Stimulated activated CD8-positive, alpha-beta memory T cell treated with anti-CD3 and anti-CD28 coated beads, Interleukin-12 subunit alpha, Interleukin-12 subunit beta, amount 100 ng/mL, for 24 hours (primary cell): ENCODE results near the gene HRH3.

Experiments used
- DNase-seq: peaks from one replicate; pipeline ENCODE4 v3.0.0-alpha.2; 2020; ENCODE audit errors: extremely low read depth

Gene HRH3

GRCh38 chr20:62215020-62215990 is 4.8 kb downstream of the HRH3 start:
- DNase-seq, result no peak

- no peak for DNase-seq
Observed at GRCh38 chr20:62214067-62214466, 6.0 kb downstream of the HRH3 start.

DNA sequence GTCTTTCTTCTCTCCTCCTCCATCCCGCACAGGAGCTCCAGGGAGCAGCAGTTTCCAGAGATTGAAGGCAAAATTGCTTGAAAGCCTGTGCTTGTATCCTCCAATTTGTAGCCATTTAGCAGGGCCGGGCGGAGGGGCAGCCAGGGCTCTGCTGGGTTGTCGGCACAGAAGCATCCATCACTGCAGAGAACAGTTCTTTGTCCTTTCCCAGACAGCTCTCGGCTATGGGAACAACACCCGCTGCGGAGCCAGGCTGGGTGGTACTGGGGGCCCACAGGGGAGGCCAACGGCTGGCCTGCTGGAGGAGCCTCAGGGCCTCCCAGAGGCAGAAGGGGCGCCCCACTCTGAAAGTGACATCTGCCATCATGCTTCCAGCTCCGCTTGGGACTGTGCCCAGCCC is 7.8 kb downstream of the HRH3 start:
- no peak for DNase-seq

GRCh38 chr20:62211769-62212288 is 8.2 kb downstream of the HRH3 start:
- no peak for DNase-seq

DNA sequence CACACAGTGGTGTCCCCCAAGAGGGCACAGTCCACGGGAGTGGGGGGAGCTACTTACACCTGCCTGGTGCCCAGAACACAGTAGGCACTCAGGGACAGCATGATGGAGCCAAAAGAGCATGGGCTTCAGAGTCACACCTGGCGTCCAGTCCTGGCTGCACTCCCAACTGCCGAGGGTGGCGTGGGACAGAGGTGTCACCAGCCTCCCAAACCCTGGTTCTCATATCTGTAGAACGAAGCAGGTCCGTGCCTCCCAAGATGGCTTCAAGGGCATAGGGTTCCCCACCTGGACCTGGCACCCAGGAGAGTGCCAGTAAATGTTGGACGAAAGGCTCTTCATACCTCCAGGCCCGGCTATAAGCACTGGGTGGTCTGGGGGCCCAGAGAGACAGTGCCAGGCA is 8.9 kb downstream of the HRH3 start:
- DNase-seq, result no peak

GRCh38 chr20:62210496-62210855 is 9.6 kb downstream of the HRH3 start:
- DNase-seq, result no peak

GRCh38 chr20:62209850-62210495 is 10.1 kb downstream of the HRH3 start:
- no peak for DNase-seq

GRCh38 chr20:62208795-62209755 is 11.0 kb downstream of the HRH3 start:
- no peak for DNase-seq

DNA sequence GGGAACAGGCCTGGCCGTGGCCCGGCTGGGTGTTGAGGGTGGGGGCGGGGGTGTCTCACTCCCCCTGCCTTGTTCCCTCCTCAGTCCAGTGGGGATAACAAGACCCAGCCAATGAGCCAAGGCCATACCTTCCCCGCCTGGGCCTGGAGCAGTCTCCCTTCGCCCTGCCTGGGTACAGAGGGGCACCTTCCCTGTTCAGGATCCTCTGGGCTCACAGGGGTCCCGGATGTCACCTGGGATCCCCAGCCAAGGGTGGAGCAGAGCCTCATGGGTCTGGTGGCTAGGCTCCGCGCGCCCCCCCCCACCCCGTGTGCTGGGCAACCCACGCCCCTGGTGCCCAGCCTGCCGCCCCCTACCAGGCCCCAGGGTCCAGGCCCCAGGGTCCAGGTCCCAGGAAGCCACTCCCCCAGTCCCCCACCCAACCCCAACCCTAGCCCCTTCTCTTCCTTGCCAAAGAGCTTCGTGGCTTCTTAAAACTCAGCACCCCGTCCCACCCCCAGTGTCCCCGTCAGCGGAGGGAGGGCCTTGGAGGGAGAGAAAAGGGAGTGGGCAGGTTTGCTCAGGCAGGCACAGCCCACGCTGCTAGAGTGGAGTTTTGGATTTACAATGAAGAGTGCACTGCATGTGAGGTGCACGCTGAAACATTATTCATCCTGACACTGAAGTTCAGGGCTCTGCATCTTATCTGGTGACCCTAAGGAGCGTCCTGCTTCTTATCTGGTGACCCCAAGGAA is 11.8 kb downstream of the HRH3 start:
- no peak for DNase-seq

GRCh38 chr20:62206388-62206775 is 13.7 kb downstream of the HRH3 start:
- DNase-seq, result no peak

- no peak for DNase-seq
Observed at GRCh38 chr20:62205618-62206387, 14.3 kb downstream of the HRH3 start.

DNA sequence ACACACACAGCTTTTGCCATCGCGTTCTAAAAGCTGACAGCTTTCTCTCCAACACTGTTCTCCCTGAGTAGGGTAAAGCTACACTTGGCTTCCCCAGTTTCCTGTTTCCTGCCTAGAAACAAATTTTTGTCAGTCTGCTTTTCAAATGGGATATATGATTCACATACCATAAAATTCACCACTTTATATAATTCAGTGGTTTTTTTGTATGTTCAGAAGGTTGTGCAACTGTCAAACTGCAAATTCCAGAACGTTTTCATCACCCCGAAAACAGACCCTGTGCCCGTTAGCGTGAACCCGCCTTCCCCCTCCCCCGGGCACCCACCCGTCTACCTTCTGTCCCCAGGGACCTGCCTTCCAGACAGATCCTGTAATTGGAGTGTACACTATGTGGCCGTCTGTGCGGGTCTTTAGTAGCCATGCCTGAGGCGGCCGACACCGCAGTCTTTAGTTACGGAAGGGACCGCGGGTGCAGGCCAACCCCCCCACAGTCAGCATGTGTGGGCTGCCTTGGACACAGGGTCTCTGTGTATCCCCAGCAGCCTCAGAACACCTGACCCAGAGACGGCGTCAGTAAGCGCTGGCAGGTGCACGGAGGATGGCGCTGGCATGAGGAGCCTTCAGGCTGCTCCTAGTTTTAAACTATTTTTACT is 16.6 kb downstream of the HRH3 start:
- no peak for DNase-seq

- no peak for DNase-seq
Observed at GRCh38 chr20:62202676-62203377, 17.3 kb downstream of the HRH3 start.

DNA sequence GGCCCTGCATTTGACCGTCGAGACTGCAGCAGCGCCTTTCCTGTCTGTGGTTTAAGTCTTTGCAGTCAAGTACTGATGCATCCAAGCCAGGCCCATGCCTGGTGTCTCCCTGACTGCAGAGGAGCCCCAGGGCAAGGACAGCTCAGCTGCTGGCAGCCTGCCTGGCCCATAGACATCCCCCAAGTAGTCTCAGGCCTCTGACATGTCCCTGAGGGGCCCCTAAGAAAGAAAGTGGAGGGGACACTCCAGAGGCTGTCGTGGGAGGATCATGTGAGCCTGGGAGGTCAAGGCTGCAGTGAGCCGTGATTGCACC is 18.0 kb downstream of the HRH3 start:
- no peak for DNase-seq

GRCh38 chr20:62201173-62202082 is 18.6 kb downstream of the HRH3 start:
- DNase-seq, result no peak

DNA sequence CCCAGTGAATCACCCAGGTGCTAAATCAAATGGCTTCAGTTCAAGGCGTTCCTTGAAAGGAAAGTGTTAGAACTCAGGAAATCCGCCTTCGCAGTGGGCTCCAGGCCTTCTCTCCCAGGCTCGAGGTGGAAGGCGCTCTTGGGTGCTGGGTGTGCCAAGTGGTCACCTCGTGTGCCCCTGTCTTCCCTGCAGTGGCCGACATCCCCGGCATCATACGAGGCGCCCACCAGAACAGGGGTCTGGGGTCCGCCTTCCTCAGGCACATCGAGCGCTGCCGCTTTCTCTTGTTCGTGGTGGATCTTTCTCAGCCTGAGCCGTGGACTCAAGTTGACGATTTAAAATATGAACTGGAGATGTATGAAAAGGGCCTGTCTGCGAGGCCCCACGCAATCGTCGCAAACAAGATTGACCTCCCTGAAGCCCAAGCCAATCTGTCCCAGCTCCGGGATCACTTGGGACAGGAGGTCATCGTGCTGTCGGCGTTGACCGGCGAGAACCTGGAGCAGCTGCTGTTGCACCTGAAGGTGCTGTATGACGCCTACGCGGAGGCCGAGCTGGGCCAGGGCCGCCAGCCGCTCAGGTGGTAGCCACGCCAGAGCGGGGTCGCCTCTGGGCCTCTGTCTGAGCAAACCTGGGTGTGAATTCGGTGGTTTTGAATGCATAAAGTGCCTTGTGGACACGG is 19.4 kb downstream of the HRH3 start:
- DNase-seq, result no peak

- DNase-seq, result no peak
Observed at GRCh38 chr20:62198931-62199330, 21.1 kb downstream of the HRH3 start.

DNA sequence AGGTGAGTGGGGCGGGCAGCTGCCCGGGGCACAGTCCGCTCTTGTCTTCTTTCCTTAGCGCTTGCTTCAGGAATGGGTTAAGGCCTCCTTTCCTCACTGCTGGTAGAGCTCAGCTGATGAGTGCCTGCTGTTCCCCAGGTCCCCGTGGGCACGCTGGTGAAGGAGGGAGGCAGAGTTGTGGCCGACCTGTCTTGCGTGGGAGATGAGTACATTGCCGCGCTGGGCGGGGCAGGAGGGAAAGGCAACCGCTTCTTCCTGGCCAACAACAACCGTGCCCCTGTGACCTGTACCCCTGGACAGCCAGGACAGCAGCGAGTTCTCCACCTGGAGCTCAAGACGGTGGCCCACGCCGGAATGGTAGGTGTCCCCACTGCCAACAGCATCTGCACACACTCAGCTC is 21.6 kb downstream of the HRH3 start:
- DNase-seq, result no peak
